ENCODE data around the gene YIPF1.

Gene YIPF1

DNA sequence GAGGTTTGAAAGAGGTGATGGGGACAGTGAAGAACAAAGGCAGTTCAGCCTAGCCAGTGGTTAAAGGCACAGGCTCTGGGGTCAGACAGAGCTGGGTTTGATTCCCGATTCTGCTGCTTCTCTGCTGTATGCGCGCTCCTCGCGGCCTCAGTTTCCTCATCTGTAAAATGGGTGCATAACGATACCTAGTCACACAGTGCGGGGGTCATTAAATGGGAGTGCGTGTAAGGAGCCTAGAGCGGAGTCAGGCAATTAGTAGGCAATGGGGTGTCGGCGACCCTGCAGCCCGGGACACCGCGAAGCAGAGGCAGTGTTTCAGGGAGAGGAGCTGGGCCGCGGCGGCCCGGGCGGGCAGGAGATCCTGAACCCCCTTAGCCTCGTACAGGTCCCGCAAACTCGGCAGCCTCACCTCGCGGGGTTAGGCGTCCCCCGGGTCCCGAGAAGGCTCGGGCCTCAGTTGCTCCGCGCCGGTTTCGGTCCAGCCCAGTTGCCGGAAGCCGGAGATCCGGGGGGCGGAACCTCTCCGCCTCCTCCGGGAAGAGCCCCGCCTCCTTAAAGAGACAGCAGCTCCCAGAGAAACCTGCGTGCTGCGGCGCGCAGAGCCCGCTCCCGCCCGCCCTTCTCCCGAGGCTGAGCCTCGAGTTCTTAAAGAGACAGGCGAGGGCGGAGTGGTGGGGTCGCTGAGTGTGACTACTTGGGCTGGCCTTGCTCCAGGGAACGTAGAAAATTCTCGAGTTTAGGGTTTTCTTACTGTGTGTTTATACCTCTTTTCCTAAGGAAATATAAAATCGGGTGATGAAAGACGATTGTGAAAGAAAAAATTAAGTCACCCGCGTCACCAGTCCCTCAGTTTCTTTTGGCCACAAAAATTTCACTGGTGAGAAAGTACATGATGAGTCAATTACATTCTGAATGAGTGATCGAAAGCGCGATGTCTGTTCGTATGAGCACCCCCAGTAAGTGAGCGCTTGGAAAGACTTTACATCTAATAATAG is at the start of gene YIPF1:
TSS of gene YIPF1 (minus strand) at position 494 of the 995 bp plus-strand sequence. CDS start 860 bp downstream, outside the sequence.
- Mint-ChIP-seq H3K27me3 (no peaks in the 10 kb centered on the region), H3K27ac (ENCODE audit: low read depth) (peak within 1 kb of the TSS; percentile 95), H3K36me3 (ENCODE audit: insufficient read depth) (peaks cover 11% of the 10 kb centered on the region), H3K4me3 (peak within 1 kb of the TSS; percentile 96), H3K4me1 (peaks cover 51% of the 10 kb centered on the region), H3K9me3 (no peaks in the 10 kb centered on the region)
- DNase-seq (ENCODE audit: low spot score in 2 of 2) (peak; percentile 66 to 74), ATAC-seq (replicated peaks; ENCODE audit: extremely low read depth, poor library complexity, severe bottlenecking) (peak; percentile 98)

DNA sequence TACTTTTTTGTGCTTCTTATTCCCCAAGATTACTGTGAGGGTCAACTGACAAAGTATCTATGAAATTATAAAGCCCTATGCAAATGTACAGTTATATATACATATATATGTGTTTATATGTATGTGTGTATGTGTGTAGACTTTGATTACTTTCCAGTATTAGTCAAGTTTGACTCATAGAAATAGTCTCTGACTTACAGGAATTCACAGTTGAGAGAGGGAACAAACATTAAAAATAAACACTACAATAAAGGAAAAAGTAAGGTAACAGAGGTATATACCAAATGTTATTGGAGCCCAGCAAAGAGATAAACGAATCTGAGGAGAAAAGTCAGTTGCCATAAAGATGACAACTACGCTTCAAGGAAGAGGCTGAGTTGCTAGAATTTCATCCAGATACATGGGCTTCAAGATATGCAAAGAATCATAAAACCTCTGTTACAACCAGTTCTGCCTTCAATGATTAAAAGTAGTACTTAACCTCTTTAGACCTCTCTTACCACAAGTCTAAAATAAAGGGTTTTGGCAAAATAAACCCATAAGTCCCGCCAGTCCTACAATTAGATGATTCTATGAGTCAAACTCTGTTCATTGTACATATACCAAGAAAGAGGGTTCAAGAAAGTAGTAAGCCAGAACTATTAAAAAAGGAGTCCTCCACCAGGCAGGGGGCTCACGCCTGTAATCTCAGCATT is 48.7 kb upstream of the YIPF1 start:
- H3K27ac Mint-ChIP-seq (ENCODE audit: low read depth): no peak overlapping the region
- no peaks in the 10 kb centered on the region for H3K9me3 Mint-ChIP-seq
- H3K4me3 Mint-ChIP-seq: no peak overlapping the region
- ATAC-seq (replicated peaks; ENCODE audit: extremely low read depth, poor library complexity, severe bottlenecking) (no peak), DNase-seq (ENCODE audit: low spot score in 2 of 2) (no peak)
- H3K4me1 Mint-ChIP-seq: peaks cover 38% of the 10 kb centered on the region
- peaks cover 26% of the 10 kb centered on the region for H3K36me3 Mint-ChIP-seq (ENCODE audit: insufficient read depth)
- H3K27me3 Mint-ChIP-seq: no peaks in the 10 kb centered on the region

DNA sequence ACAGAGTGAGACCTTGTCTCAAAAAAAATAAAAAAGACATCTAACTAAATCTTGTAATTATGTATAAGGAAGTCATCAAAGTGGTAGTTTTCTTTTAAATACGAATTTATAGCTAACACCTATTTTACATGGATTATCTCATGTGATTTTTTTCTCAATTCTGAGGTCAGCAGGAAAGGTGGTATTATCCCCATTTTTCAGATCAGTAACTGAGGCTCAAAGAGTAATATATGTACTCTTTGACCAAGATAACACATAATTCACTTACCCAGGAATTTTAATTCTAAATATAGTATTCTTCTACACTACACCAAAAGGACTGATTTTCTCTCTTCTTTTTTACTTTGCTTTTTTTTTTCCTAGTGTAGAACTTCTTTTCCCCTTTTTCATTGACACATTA is 46.8 kb upstream of the YIPF1 start:
- ATAC-seq (replicated peaks; ENCODE audit: extremely low read depth, poor library complexity, severe bottlenecking) (no peak), DNase-seq (ENCODE audit: low spot score in 2 of 2) (no peak)
- Mint-ChIP-seq H3K9me3 (no peaks in the 10 kb centered on the region), H3K36me3 (ENCODE audit: insufficient read depth) (peaks cover 27% of the 10 kb centered on the region), H3K27ac (ENCODE audit: low read depth) (peak overlapping the region; percentile 52), H3K4me1 (peaks cover 29% of the 10 kb centered on the region), H3K27me3 (no peaks in the 10 kb centered on the region), H3K4me3 (no peak overlapping the region)

DNA sequence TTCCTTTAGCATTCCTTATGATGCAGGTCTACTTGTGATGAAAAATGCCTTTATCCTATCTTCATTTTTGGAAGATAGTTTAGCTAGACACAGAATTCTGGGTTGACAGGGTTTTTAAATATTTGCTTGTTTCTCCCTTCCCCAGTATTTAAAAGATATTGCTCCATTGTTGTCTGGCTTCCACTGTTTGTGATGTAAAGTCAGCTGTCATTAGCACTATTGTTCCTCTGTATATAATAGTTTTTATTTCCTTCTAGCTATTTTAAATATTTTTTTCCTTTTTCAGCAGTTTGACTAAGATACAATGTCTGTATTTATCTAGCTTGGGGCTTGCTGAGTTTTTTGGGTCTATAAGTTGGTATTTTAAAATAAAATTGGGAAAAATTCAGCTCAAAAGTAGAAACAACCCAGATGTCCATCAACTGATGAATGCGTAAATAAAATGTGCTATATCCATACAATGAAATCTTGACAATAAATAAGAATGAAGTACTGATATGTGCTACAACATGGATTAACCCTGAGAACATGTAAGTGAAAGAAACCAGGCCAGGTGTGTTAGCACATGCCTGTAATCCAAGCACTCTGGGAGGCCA is 44.7 kb upstream of the YIPF1 start:
- no peak overlapping the region for H3K4me3 Mint-ChIP-seq
- ATAC-seq (replicated peaks; ENCODE audit: extremely low read depth, poor library complexity, severe bottlenecking) (no peak), DNase-seq (ENCODE audit: low spot score in 2 of 2) (no peak)
- H3K27ac Mint-ChIP-seq (ENCODE audit: low read depth): no peak overlapping the region
- H3K27me3 Mint-ChIP-seq: no peaks in the 10 kb centered on the region
- H3K9me3 Mint-ChIP-seq: no peaks in the 10 kb centered on the region
- H3K4me1 Mint-ChIP-seq: peaks cover 25% of the 10 kb centered on the region
- peaks cover 35% of the 10 kb centered on the region for H3K36me3 Mint-ChIP-seq (ENCODE audit: insufficient read depth)

DNA sequence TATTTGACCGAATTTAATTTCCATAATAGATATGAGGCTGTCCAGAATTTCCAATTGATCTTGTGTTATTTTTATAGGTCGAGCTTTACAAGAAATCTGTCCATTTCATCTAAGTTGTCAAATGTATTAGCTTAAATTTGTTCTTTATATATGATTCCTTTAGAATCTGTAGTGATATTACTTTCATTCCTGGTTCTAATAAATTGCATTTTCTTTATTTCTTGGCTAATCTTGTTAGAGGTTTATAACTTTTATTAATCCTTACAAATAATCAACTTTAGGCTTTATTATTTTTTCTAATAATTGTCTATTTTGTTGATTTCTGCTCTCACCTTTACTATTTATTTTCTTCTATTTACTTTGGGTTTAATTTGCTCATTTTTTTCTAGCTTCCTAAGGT is 41.9 kb upstream of the YIPF1 start:
- Mint-ChIP-seq H3K36me3 (ENCODE audit: insufficient read depth) (peaks cover 28% of the 10 kb centered on the region), H3K27ac (ENCODE audit: low read depth) (no peak overlapping the region), H3K4me3 (no peak overlapping the region), H3K9me3 (no peaks in the 10 kb centered on the region), H3K27me3 (no peaks in the 10 kb centered on the region), H3K4me1 (peaks cover 16% of the 10 kb centered on the region)
- ATAC-seq (replicated peaks; ENCODE audit: extremely low read depth, poor library complexity, severe bottlenecking) (no peak), DNase-seq (ENCODE audit: low spot score in 2 of 2) (no peak)

DNA sequence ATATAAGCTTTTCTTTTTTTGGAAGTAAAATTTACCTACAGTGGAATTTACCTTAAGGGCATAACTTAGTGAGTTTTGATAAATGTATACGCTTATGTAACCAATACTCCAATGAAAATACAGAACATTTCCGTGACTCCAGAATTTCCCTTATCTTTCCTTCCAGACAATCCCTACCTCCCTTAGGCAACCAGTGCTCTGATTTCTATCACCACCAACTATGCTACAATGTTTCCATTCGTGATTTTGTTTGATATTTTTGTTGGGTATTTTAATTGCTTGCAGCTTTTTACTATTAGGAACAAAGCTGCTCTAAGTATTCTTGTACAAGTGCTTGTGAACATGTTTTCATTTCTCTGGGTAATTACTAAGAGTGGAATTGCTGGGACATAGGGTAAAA is 41.3 kb upstream of the YIPF1 start:
- Mint-ChIP-seq H3K36me3 (ENCODE audit: insufficient read depth) (peaks cover 29% of the 10 kb centered on the region), H3K9me3 (no peaks in the 10 kb centered on the region), H3K27ac (ENCODE audit: low read depth) (no peak overlapping the region), H3K27me3 (no peaks in the 10 kb centered on the region), H3K4me3 (no peak overlapping the region), H3K4me1 (peaks cover 15% of the 10 kb centered on the region)
- DNase-seq (ENCODE audit: low spot score in 2 of 2) (no peak), ATAC-seq (replicated peaks; ENCODE audit: extremely low read depth, poor library complexity, severe bottlenecking) (no peak)

DNA sequence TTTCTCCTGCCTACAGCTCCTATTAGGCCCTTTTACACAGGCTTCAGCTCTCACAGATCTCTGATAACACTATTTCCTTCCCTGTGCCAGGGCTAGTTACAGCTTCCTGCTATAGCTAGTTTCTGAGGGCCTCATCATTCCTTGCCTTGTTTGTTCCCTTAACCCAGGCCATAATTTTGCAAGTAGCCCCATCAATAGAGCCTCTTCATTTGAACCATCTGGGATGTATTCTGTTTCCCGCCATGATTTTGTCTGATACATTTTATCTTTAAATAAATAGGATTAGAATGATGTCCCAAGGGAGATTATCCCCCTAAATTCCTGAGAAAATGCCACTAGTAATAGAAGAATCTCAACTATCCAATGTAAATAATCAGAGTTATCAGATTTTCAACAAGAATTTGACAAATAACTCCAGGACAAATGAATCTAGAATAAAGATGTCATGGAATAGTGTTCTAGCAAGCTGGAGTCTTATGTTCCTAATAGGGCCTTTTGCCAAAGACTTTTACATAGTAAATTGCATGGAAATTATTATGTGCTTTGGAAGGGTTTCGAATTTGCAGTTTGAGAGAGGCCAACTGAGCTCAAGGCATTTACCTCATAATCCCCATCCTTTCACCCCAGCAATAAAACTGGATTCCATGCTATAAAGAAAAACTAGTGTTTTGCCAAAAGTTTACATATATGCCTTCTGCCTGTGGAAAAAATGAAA is 39.8 kb upstream of the YIPF1 start:
- Mint-ChIP-seq H3K27ac (ENCODE audit: low read depth) (peak overlapping the region; percentile 6), H3K9me3 (no peaks in the 10 kb centered on the region), H3K27me3 (no peaks in the 10 kb centered on the region), H3K4me3 (no peak overlapping the region), H3K4me1 (peaks cover 15% of the 10 kb centered on the region), H3K36me3 (ENCODE audit: insufficient read depth) (peaks cover 29% of the 10 kb centered on the region)
- ATAC-seq (replicated peaks; ENCODE audit: extremely low read depth, poor library complexity, severe bottlenecking): no peak
- DNase-seq (ENCODE audit: low spot score in 2 of 2): no peak

DNA sequence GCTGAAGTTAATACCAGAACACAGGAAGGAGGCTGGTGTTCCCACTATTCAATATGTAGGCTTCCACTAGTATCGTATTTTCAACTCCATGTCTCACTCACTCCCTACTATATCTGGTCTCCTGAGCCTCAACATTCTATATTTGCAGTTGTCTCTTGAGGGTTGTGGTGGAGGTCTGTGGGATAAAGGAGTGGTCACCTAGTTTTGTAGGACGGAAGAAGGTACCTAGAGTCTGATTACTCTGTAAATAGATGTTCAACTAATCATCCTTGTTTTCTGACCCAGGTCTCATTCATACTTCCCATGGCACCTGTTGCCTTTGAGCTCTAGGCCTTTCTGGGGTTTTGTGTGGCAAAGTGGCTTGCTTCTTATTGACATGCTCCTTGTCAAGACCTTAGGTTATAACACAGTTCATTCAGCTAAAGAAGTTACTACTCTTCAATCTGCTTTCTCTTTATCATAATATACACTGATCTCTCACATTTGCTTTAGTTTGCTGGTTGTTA is 37.8 kb upstream of the YIPF1 start:
- no peaks in the 10 kb centered on the region for H3K27me3 Mint-ChIP-seq
- no peak overlapping the region for H3K4me3 Mint-ChIP-seq
- H3K36me3 Mint-ChIP-seq (ENCODE audit: insufficient read depth): peaks cover 34% of the 10 kb centered on the region
- H3K9me3 Mint-ChIP-seq: no peaks in the 10 kb centered on the region
- DNase-seq (ENCODE audit: low spot score in 2 of 2) (no peak), ATAC-seq (replicated peaks; ENCODE audit: extremely low read depth, poor library complexity, severe bottlenecking) (no peak)
- H3K4me1 Mint-ChIP-seq: peaks cover 15% of the 10 kb centered on the region
- peak overlapping the region; percentile 6 for H3K27ac Mint-ChIP-seq (ENCODE audit: low read depth)

DNA sequence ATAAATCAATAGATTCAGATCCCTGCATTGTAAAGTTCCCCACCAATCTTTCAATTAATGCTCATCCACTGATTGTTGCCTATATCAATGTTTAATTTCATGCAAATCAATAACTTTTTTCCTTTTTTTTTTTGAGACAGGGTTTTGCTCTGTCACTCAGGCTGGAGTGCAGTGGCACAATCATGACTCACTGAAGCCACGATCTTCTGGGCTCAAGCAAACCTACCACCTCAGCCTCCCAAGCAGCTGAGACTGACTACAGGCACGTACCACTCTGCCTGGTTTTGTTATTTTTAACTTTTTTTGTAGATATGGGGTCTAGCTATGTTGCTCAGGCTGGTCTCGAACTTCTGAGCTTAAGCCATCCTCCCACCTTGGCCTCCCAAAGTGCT is 30.1 kb upstream of the YIPF1 start:
- Mint-ChIP-seq H3K9me3 (no peaks in the 10 kb centered on the region), H3K4me3 (no peak overlapping the region), H3K4me1 (peaks cover 15% of the 10 kb centered on the region), H3K27ac (ENCODE audit: low read depth) (peak overlapping the region; percentile 78), H3K36me3 (ENCODE audit: insufficient read depth) (peaks cover 20% of the 10 kb centered on the region), H3K27me3 (no peaks in the 10 kb centered on the region)
- ATAC-seq (replicated peaks; ENCODE audit: extremely low read depth, poor library complexity, severe bottlenecking) (no peak), DNase-seq (ENCODE audit: low spot score in 2 of 2) (no peak)

DNA sequence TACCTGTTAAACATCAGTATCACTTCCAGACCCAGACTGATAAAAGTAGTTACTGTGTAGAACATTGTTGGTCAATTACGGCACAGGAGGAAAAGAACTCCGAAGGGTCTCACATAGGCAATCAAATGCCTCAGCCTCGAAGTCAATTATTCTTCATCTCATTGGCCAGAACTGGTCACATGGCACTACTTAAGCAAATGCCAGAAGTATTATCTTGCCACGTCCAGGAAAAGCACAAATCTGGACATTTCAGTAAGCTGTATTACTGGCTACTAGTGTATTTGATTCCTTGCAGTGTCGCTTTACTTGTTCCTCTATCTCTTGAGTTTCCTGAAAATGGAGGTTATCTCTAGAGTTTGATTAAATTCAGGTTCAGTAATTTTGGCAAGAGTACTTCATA is 28.7 kb upstream of the YIPF1 start:
- DNase-seq (ENCODE audit: low spot score in 2 of 2): no peak
- Mint-ChIP-seq H3K27ac (ENCODE audit: low read depth) (no peak overlapping the region), H3K27me3 (no peaks in the 10 kb centered on the region), H3K9me3 (no peaks in the 10 kb centered on the region), H3K4me3 (no peak overlapping the region), H3K4me1 (peaks cover 15% of the 10 kb centered on the region), H3K36me3 (ENCODE audit: insufficient read depth) (peaks cover 17% of the 10 kb centered on the region)
- no peak for ATAC-seq (replicated peaks; ENCODE audit: extremely low read depth, poor library complexity, severe bottlenecking)

DNA sequence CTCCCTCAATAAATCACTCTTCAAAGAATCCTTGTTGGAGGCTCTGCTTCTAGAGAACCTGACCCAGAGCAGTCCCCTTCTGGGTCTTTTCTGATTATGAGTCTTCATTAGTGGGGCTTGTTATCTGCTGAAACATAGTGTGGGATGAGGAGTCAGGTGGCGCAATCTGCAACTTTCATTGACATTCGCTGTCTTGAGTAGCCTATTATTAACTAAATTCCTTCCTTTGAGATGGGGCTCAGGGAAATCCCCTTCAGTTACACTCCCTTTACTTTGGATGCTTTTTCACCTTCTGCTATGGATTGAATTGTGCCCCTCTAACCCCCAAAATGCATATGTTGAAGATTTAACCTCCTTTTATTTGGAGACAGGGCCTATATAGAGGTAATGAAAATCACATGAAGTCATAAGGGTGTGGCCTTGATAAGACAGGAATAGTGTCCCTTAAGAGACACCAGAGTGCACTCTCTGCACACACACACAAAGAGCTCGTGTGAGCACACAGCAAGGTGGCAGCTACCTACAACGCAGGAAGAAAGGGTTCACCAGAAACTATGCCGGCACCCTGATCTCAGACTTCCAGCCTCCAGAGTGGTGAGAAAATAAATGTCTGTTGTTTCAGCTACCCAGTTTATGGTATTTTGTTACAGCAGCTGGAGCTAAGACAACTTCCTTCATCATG is 23.9 kb upstream of the YIPF1 start:
- no peak for DNase-seq (ENCODE audit: low spot score in 2 of 2)
- Mint-ChIP-seq H3K4me1 (no peaks in the 10 kb centered on the region), H3K4me3 (no peak overlapping the region), H3K9me3 (no peaks in the 10 kb centered on the region), H3K27ac (ENCODE audit: low read depth) (no peak overlapping the region), H3K36me3 (ENCODE audit: insufficient read depth) (peaks cover 5% of the 10 kb centered on the region), H3K27me3 (no peaks in the 10 kb centered on the region)
- ATAC-seq (replicated peaks; ENCODE audit: extremely low read depth, poor library complexity, severe bottlenecking): no peak

DNA sequence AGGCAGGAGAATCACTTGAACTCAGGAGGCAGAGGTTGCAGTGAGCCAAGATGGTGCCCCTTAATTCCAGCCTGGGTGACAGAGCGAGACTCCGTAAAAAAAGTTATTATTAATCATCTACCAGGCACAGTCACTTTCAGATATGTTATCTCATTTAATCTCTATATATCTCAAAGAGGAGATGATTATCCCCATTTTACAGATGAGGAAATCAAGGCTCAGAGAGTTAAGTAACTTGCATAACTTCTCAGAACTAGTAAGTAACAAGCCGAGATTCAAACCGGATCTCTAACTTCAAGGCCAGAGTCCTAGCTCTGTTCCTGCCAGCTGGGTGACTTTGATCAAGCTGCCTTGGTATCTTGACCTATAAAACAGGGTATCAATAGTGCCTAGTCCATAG is 21.8 kb upstream of the YIPF1 start:
- Mint-ChIP-seq H3K9me3 (no peaks in the 10 kb centered on the region), H3K27me3 (no peaks in the 10 kb centered on the region), H3K36me3 (ENCODE audit: insufficient read depth) (peaks cover 7% of the 10 kb centered on the region), H3K4me1 (no peaks in the 10 kb centered on the region), H3K27ac (ENCODE audit: low read depth) (no peak overlapping the region), H3K4me3 (no peak overlapping the region)
- DNase-seq (ENCODE audit: low spot score in 2 of 2) (no peak), ATAC-seq (replicated peaks; ENCODE audit: extremely low read depth, poor library complexity, severe bottlenecking) (no peak)

Data from central memory CD8-positive, alpha-beta T cell (primary cell).